HepG2 (cell line): ENCODE data around the gene PHRF1. TPM values are rescaled to one million over a fixed set of nuclear protein-coding genes. Genes with fewer than 3 reads are reported as not detected.

Source experiments
- EED ChIP-seq: sonication (generic); formaldehyde crosslinking; IDR thresholded peaks from 2 replicates; pipeline ENCODE4 v1.5.0; 2020; ENCODE audit warnings: mild to moderate bottlenecking, missing genetic modification reagents
- MXI1 ChIP-seq: IDR thresholded peaks from 3 replicates; pipeline ENCODE4 v1.6.1; 2012; ENCODE audit warnings: low read depth, low read length, inconsistent platforms, borderline replicate concordance
- MYC ChIP-seq: sonication (generic); formaldehyde crosslinking; IDR thresholded peaks from 2 replicates; pipeline ENCODE4 v1.9.0; 2021; ENCODE audit warnings: missing genetic modification reagents, borderline replicate concordance
- NR2F6 ChIP-seq, 2 experiments: IDR thresholded peaks; 2 replicates each; pipeline ENCODE4 v1.6.1; 2016; ENCODE audit warnings: antibody characterized with exemption in 1 of 2, mild to moderate bottlenecking in 1 of 2
- PHF21A ChIP-seq: sonication (generic); formaldehyde crosslinking; IDR thresholded peaks from 2 replicates; pipeline ENCODE4 v1.5.0; 2020; ENCODE audit warnings: mild to moderate bottlenecking, missing genetic modification reagents
- POLR2AphosphoS5 ChIP-seq: IDR thresholded peaks from 2 replicates; pipeline ENCODE4 v1.6.1; 2012; ENCODE audit warnings: low read depth, low read length
- PRDM15 ChIP-seq: sonication (generic); formaldehyde crosslinking; IDR thresholded peaks from 2 replicates; pipeline ENCODE4 v1.4.0; 2020; ENCODE audit warnings: missing genetic modification reagents
- TBX2 ChIP-seq: sonication (generic); formaldehyde crosslinking; IDR thresholded peaks from 2 replicates; pipeline ENCODE4 v1.5.0; 2020; ENCODE audit warnings: missing genetic modification reagents, mild to moderate bottlenecking, borderline replicate concordance
- TGIF2 ChIP-seq: IDR thresholded peaks from 2 replicates; pipeline ENCODE4 v1.6.1; 2016; ENCODE audit warnings: control low read depth, missing compliant biosample characterization
- ZNF318 ChIP-seq: sonication (generic); formaldehyde crosslinking; IDR thresholded peaks from 2 replicates; pipeline ENCODE4 v1.4.0; 2020; ENCODE audit warnings: mild to moderate bottlenecking, missing genetic modification reagents
- ZNF337 ChIP-seq: sonication (generic); formaldehyde crosslinking; IDR thresholded peaks from 2 replicates; pipeline ENCODE4 v1.5.1; 2020; ENCODE audit warnings: missing genetic modification reagents, low read depth, mild to moderate bottlenecking, borderline replicate concordance
- ZNF607 ChIP-seq: sonication (generic); formaldehyde crosslinking; IDR thresholded peaks from 2 replicates; pipeline ENCODE4 v1.5.1; 2020; ENCODE audit warnings: missing genetic modification reagents, mild to moderate bottlenecking, borderline replicate concordance
- ZNF883 ChIP-seq: sonication (generic); formaldehyde crosslinking; IDR thresholded peaks from 2 replicates; pipeline ENCODE4 v1.5.1; 2020; ENCODE audit warnings: mild to moderate bottlenecking, missing genetic modification reagents; ENCODE audit errors: not compliant biosample characterization
- ZSCAN12 ChIP-seq: sonication (generic); formaldehyde crosslinking; IDR thresholded peaks from 2 replicates; pipeline ENCODE4 v1.9.0; 2021; ENCODE audit warnings: mild to moderate bottlenecking, missing genetic modification reagents
- ZSCAN20 ChIP-seq: sonication (generic); formaldehyde crosslinking; IDR thresholded peaks from 2 replicates; pipeline ENCODE4 v1.4.0; 2020; ENCODE audit warnings: missing genetic modification reagents, mild to moderate bottlenecking, borderline replicate concordance
- polyA plus RNA-seq, 8 experiments: library from polyadenylated mRNA; depleted of rRNA in 3 of 8; stranded (reverse) in 7 of 8; unstranded in 1 of 8; fragments of >200 nt; fragmentation: Illumina TruSeq in 4 of 8; extraction: Trizol in 4 of 8; gene quantifications; 2 replicates each; pipeline versions ENCODE4 v1.2.1 to v1.2.3, GENCODE V29; 2011 to 2016; ENCODE audit warnings: low read depth in 4 of 8, missing spikeins in 1 of 8, mixed read lengths in 1 of 8; ENCODE audit not compliant: insufficient read depth in 1 of 8
- total RNA-seq, 5 experiments: library from RNA; depleted of rRNA; stranded (reverse); fragments of >200 nt; fragmentation: Illumina TruSeq; extraction: Trizol; gene quantifications; 2 replicates each; pipeline ENCODE4 v1.2.3, GENCODE V29; 2016; ENCODE audit warnings: low read depth in 1 of 5

Gene PHRF1
- total and polyA plus RNA-seq, 2 of the 13 experiments (the other 11 are each of a cell fraction or from before 2014, with no cell fraction given): 8.2 to 16.7 TPM

GRCh38 chr11:535519-536454 is 40.5 kb upstream of the PHRF1 start, which contains the start of gene HRAS (continued):
- TF ChIP-seq ZSCAN12 (CRISPR knock-in tag) (peak; percentile 72; the same call in 1 of the 2 replicates), NR2F6 (IDR thresholded peaks at IDR 0.05) (no peak), NR2F6 (CRISPR knock-in tag; IDR thresholded peaks at IDR 0.05) (peak; percentile 32; the same call in 1 of the 2 replicates), MXI1 (peak; percentile 19; the same call in 1 of the 3 replicates), MYC (CRISPR knock-in tag) (peak; percentile 33; the same call in 1 of the 2 replicates), ZNF337 (no peak), ZSCAN20 (CRISPR knock-in tag) (peak; percentile 38; the same call in 1 of the 2 replicates), PHF21A (CRISPR knock-in tag) (peak; percentile 21; the same call in 1 of the 2 replicates), ZNF318 (CRISPR knock-in tag) (no peak), PRDM15 (CRISPR knock-in tag) (0 out of 2 replicates have a peak, but pooled peaks have one; percentile 40), EED (CRISPR knock-in tag) (no peak), POLR2AphosphoS5 (peak; percentile 63), ZNF883 (CRISPR knock-in tag) (peak; percentile 50), ZNF607 (CRISPR knock-in tag) (peak; percentile 40; the same call in 1 of the 2 replicates), TGIF2 (no peak), TBX2 (CRISPR knock-in tag) (peak; percentile 40; the same call in 1 of the 2 replicates)
